Stimulated activated CD4-positive, alpha-beta T cell treated with anti-CD3 and anti-CD28 coated beads, Interleukin-4, amount 100 ng/mL, for 48 hours (primary cell): ENCODE data around the gene STK40.
A peak's percentile ranks its signal among the peaks of the same experiment; 100 is the strongest.

Experiments used
- DNase-seq, 2 donors: peaks; one replicate each; pipeline ENCODE4 v3.0.0-alpha.2; 2020; ENCODE audit warnings: low read depth in 2 of 2

STK40 gene, protein sequence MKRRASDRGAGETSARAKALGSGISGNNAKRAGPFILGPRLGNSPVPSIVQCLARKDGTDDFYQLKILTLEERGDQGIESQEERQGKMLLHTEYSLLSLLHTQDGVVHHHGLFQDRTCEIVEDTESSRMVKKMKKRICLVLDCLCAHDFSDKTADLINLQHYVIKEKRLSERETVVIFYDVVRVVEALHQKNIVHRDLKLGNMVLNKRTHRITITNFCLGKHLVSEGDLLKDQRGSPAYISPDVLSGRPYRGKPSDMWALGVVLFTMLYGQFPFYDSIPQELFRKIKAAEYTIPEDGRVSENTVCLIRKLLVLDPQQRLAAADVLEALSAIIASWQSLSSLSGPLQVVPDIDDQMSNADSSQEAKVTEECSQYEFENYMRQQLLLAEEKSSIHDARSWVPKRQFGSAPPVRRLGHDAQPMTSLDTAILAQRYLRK

GRCh38 chr1:36385410-36386264 lies at the start of gene STK40:
Gene STK40, minus strand, starts transcription at chr1:36385924. Its CDS starts 24,592 bp downstream, at chr1:36361332.
- DNase-seq: peak; percentile 99

DNA sequence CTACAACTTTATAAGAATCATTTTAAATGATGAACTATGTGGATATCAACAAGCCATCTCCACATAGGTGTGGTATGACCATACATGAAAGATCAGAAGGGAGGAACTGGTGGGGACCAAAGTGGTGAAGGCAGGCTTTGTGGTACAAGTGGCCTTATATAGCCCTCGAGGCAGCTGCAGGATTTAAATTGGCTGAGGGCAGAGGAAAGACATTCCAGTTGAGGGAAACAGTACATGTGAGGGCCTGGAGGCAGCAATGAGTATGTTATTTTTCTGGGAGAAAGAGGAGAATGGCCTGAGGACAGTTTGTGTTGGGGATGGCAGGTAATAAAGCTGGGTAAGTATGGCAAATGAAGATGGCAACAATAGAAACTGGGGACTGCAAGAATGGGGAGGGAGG lies 47.4 kb upstream of the STK40 start:
- DNase-seq: no peak

DNA sequence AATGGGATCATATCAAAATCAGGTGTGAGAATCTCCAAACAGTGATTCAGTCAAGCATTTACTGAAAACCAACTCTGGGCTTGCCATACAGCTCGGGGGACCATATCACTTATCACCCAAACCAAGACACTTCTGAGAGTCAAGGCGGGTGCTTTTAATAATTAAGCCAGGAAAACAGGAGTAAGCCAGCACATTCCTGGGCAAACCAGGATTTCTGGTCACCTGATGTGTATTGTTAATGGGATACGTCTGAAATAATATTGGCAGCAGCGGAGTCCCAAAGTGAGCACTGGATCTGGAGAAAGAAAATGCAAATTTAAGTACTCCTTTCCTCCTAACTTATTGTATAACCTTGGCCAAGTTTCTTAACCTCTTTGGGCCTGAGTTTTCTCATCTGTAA lies 46.9 kb upstream of the STK40 start:
- DNase-seq: no peak

DNA sequence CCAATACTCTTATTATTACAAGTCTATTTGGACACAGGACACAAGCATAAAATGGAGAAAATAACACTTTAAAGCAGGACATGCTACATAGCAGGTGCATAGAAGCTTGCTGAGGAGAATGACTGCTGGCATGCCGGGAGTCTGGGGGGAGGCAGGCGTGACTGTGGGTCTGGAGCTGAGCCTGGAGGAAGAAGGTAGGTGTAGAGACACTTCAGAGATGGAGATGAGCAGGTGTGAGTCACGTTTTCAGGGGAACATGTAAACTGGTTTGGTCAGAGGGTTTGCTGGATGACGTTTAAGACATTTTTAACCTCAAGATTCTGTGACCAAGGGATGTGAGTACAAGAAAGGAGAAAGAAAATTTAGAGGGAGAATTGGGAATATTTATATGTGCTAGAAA lies 40.1 kb upstream of the STK40 start:
- no peak for DNase-seq

DNA sequence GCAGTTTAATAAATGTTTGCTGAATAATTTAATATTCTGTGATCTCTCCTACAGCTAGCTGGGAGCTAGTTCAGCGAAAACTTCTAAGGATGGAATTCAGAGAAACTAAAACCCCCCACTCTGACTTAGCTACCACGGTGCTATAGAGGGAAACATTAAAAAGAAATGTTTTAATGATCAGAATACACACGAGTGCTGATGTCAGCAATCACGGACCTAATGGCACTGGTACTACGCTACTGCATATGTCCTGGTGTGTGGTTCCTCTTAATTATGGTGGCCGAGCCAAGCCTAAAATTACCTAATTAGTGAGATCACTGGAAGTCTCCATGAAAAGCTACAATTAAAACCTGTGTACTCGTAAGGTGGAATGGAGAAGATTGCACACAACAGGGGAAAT lies 35.9 kb upstream of the STK40 start:
- DNase-seq: no peak

GRCh38 chr1:36420836-36421317 lies 35.2 kb upstream of the STK40 start:
- peak; percentile 85 to 97 for DNase-seq

- no peak for DNase-seq
Observed at GRCh38 chr1:36420409-36420808, 34.7 kb upstream of the STK40 start.

GRCh38 chr1:36419569-36419968 lies 33.8 kb upstream of the STK40 start:
- DNase-seq: no peak

DNA sequence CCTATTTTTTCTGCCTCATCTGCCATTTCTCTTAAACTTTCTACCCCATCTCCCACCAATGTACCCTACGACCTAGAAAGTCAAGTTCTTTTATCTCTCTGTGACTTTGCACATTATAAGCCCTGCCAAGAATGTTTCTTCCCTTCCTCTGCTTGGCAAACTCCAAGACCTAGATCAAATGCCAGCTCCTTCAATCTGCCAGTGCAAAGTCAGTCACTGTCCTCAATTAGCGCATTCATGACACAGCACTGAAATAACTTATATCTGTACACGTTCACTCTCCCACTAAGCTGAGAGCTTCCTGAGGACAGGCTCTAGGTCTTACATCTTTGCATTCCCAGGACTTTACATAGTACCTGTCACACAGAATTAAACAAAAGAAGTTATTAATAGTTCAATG lies 33.4 kb upstream of the STK40 start:
- DNase-seq: no peak

GRCh38 chr1:36417931-36418330 lies 32.2 kb upstream of the STK40 start:
- no peak for DNase-seq

DNA sequence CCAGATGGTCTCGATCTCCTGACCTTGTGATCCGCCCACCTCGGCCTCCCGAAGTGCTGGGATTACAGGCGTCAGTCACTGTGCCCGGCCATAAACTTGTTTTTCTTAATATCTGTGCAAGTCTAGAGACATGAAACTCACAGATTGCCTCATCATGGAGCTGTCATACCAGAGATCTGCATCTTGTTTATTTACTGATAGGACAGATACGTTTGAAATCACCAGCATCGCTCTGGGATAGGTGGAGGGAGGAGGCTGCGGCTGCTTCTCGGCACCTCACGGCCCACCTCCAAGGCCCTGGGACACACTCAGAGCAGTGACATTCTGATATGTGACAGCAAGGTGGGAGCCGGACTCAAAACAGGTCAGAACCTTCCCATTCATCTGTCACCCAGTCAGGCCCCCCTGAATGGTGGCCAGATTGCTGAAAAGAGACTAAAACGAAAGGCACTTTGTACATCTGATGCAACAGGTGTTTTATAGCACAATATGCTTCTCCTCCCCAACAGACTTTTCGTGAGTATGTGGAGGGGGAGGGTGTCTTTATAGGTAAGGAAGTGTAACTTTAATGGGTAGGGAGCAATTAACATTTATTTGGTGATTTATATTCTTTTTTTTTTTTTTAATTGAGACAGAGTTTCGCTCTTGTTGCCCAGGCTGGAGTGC lies 30.1 kb upstream of the STK40 start:
- no peak for DNase-seq

GRCh38 chr1:36414384-36414783 lies 28.7 kb upstream of the STK40 start:
- no peak for DNase-seq

DNA sequence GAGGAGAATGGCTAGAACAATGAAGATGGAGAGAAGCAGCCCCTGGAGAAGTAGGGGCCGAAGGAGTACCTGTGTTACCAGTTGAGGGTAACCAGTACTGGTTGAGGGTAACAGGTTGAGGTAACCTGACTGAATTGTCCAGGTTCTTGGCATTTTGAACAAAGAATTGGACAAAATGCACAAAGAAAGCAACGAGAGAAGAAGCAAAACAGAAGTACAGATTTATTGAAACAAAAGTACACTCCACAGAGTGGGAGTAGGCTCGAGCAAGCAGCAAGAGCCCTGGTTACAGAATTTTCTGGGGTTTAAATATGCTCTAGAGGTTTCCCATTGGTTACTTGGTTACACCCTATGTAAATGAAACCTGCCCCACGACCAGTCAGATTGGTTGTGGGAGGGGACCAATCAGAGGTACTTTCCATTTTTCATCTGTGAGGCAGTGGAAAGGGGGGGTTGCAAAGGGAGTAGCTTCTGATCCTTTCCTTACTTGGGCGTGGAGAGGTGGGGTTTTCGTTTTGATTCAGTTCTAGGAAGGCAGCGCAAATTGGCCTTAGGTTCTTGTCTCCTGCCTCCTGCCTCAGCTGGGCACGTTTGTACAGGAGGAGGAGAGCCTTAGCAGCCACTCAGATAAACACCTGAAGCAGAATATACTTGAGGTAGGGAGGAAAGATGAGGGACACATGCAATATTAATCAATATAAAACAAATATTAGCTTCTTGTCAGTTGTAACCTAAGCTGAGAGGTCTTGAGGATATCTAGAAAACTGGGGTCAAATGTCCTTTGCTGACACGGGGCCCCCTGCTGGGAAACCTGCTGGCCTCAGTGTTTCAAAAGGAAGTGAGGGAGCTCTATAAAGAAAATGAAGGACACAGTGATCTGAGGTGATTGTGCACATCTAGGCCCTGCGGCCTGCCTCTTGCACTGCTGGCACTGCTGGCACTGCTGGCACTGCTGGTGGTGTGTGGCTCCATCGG lies 26.2 kb upstream of the STK40 start:
- peak in 1 of 2 donors; percentile 54 for DNase-seq

GRCh38 chr1:36408479-36408878 lies 22.8 kb upstream of the STK40 start:
- no peak for DNase-seq

GRCh38 chr1:36406440-36406839 lies 20.7 kb upstream of the STK40 start:
- no peak for DNase-seq

- no peak for DNase-seq
Observed at GRCh38 chr1:36402504-36402890, 16.8 kb upstream of the STK40 start.

DNA sequence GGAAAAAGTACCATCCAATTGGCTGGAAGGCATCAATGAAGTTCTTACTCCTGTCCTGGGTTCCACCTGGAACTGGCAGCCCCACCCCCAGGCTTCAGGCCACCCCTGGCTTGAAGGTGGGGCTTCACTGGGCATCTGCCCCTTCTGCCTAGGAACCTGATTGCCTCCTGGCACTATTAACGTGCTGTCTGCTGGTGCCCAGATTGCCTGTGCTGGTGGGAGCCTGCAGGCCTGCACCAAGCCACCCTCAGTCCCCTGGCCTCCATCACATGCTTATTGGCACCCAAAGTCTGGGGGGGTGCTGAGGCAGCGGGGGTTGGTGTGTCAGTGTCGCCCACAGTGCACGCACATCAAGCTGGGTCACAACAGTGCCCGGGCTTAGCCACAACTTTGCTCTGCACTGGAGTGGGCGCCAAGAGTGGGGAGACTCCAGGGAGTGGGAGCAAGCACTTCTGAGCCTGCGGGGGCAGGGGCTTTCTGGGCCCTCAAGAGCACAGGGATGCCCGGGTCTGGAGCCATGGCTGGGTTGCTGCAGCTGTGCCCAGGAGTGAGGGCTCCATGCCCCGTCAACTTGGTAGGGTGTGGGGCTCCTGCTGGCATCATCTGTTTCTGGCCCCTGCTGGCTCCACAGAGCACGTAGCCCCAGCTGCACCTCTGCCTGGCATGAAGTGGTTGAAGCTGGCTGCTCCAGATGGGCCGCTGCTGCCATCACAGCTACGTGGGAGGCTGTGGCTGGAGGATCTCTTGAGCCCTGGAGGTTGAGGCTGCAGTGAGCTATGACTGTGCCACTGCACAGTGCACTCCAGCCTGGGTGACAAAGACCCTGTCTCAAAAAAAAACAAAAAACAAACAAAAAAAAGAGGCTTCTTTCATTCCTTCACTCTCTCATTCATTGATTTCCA lies 16.1 kb upstream of the STK40 start:
- DNase-seq: no peak

DNA sequence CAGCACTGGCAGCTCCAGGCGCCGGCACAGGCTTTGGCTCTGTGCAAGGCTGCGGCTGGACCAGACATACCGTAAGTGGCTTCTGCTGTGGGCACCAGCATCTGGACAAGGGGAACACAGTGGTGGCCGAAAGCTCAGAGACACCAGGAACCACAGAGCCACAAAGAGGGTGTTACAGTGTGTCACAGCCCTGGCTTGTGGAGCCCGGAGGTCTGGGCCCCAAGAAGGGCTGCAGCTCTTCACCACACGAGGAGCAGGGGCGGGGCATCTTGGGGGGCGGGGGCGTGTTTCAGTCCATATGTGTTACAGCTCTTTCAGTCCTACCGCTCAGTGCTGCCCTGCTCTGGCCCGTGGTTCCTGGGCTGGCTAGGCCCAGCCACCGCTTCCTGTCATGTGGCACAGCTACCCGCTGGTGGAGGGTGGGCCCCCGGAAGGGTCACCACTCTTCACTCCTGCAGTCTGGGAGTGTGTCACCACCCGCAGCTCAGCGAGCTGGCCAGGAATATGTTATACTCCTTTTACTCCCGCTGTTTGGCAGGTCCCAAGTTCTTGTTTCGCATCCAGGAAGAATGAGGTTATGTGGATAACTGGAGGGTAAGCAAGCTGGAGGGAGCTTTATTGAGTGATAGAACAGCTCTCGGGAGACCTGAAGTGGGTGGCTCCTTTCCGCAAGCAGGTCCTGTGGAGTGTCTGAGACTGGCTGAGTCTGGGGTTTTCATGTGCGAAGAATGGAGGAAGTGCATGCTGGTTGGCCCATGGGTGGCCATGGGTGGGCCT lies 15.3 kb upstream of the STK40 start:
- DNase-seq: peak; percentile 57 to 62

DNA sequence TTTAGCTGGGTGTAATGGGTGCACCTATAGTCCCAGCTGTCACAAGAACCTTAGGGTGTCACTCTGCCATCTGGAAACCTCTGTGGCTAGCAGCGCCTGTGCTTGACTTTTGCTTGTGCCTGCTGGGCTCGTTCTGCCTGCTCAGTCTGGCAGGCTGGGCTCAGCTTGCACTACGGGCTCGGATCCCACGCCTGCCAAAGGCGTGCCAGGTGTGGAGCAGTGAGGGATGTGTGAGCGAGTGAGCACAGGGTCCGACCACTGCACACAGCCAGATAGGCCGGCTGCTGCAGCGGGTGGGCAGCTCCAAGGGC lies 14.7 kb upstream of the STK40 start:
- DNase-seq: no peak
